ENCODE data around the gene ERCC2.

DNA sequence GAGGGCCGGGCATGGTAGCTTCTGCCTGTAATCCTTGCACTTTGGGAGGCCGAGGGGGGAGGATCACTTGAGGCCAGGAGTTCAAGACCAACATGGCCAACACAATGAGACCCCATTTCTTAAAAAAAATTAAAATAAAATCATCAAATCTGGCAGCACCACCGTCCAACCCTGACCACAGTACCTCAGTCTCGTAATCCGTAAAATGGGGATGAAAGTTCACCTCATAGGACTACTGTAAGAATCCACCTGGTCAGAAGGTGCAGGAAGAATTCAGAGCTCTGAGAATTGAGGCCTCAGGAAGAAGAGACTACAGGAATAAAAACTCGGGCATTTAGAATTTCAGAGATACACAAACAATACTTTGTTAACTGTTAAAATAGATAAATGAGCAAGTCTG lies 31.4 kb upstream of the ERCC2 start:
- TF ChIP-seq CTCF (IDR thresholded peaks at IDR 0.05) (no peak), EP300 (IDR thresholded peaks at IDR 0.05) (no peak)
